NCI-H1436 treated with DMSO at 0.1 percent for 48 hours (cell line): Measurements from ENCODE around the gene TBX3.
"Not testable (repeated sequence)": the region's sequence is repeated elsewhere in the genome, so short reads cannot be mapped to it uniquely, and the experiment has no call there.

ENCODE experiments used
- DNase-seq: peaks from one replicate; lab custom pipeline; 2025; lab: John Stamatoyannopoulos, UW

The TBX3 gene

GRCh38 chr12:114684098-114684869 is at the start of gene TBX3:
Gene TBX3, minus strand, starts transcription at chr12:114684175. Its CDS starts 975 bp downstream, at chr12:114683200.
- peak; percentile 94 for DNase-seq

DNA sequence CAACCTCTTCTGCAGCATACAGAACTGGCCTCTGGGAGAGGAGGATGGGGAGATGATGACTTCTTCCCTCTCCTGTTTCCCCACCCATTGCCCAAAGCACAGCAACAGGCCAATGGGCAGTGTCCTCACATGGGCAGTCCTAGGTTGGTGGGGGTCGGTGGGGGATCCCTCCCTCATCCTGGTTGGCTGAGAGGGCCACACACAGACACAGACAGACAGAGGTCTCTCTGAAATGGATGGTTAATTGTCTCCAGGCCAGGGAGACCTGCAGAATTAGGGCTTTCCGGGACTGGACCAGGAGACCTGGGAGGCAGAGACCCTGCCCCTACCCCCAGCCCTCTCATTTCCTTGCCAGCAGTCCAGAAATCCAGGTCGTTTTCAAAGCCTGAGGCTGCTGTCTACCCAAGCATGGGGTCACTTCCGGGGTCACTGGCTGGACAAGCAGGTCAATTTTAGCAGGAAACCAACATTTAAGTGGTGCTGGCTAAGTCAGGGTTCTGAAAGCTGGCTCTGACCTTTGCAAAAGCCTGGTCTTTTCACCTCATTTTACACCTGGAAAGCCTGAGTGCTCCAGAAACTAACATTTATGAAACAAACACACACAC is 48.6 kb upstream of the TBX3 start:
- no peak for DNase-seq

DNA sequence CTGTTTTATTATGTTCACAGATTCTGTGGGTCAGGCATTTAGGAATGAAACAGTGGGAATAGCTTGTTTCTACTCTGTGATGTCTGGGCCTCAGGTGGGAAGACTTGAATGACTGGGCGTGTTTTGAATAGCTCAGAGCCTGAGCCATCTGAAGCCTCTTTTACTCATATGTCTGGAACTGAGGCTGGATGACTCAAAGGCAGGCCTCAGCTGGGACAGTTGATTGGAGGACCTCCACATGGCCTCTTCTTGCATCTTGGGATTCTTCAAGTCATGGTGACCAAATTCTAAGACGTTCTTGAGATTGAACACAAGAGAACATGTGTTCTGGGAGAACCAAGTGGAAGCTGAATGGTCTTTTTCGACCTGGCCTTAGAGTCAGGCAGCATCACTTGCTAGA is 45.8 kb upstream of the TBX3 start:
- no peak for DNase-seq

GRCh38 chr12:114726092-114726710 is 42.2 kb upstream of the TBX3 start:
- no peak for DNase-seq

DNA sequence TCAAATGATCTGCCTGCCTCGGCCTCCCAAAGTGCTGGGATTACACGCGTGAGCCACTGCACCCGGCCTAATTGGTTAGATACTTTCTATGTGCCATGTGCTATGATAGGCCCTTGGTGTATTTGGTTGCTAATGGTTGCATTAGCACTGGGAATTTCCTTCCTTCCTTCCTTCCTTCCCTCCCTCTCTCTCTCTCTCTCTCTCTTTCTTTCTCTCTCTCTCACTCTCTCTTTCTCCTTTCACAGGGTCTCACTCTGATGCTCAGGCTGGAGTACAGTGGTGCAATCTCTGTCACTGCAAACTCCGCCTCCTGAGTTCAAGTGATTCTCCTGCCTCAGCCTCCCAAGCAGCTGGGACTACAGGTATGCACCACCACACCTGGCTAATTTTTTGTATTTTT is 38.2 kb upstream of the TBX3 start:
- DNase-seq = not testable (repeated sequence)

DNA sequence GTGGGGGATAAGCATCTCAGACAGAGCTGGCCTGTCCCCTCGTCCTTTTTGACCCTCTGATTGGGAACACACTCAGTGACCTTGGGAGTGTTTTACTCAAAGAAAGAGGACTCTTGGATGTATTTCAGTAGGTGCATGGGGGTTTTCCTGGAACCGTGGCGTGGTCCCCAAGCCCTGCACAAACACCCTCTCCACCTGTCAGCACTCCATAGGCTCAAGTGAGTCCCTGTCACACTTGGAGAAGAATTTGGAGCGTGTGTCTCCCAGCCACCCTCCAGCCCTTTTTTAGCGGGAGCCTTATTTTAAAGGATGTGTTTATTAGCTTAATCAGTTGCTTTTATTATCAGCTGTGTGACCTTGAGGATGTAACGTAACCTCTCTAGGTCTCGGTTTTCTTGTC is 37.3 kb upstream of the TBX3 start:
- DNase-seq = no peak

GRCh38 chr12:114713466-114714215 is 29.7 kb upstream of the TBX3 start:
- DNase-seq = no peak

DNA sequence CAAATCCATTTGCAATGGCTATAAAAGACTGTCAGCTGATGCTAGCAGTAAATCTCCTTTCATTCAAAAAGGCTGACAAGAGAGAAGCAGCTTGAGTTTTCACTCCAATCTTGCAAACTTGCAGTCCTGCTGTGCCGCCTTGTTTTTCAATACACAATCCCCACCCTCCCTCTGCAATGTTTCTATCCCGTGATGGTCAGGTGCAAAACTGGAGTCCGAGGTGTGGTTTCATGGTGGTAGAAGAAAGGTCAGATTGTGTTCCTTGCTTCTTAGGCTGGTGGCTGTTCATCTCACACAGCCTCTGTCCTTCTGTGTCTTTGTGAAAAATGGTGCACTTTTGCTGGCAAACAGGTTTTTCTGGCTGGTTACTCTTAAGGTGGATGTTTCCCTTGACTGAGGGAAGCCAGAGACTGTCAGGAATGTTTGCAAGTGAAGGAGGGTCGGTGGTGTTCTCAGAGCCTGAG is 27.7 kb upstream of the TBX3 start:
- no peak for DNase-seq

GRCh38 chr12:114710151-114710550 is 26.2 kb upstream of the TBX3 start:
- DNase-seq = no peak

GRCh38 chr12:114709112-114709511 is 25.1 kb upstream of the TBX3 start:
- DNase-seq = no peak

- DNase-seq = not testable (repeated sequence)
Observed at GRCh38 chr12:114708598-114708997, 24.6 kb upstream of the TBX3 start.

GRCh38 chr12:114704096-114704495 is 20.1 kb upstream of the TBX3 start:
- no peak for DNase-seq

GRCh38 chr12:114703060-114703493 is 19.1 kb upstream of the TBX3 start:
- no peak for DNase-seq

- no peak for DNase-seq
Observed at GRCh38 chr12:114702462-114702861, 18.5 kb upstream of the TBX3 start.

DNA sequence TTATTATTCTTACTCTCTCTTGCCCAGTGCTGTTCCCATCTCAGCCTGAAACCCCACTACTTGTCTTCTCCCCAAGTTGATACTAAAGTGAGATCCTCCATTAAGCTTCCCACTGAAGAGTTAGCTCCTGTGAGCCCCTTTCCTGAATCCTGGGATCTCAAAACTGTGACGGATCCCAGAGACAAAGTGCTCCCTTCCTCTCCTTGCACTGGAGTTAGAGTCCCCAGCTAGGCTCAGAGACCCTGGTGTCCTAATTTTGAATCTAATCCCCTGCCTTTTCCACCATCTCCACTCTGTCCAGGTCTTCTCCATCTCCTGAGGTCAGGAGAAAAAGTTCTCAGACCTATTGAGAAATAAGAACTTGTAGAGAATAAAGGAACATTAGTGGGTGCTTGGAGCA is 17.6 kb upstream of the TBX3 start:
- DNase-seq = no peak

- DNase-seq = no peak
Observed at GRCh38 chr12:114701104-114701414, 17.1 kb upstream of the TBX3 start.

- DNase-seq = no peak
Observed at GRCh38 chr12:114700392-114701103, 16.6 kb upstream of the TBX3 start.

GRCh38 chr12:114698566-114699163 is 14.7 kb upstream of the TBX3 start:
- no peak for DNase-seq

DNA sequence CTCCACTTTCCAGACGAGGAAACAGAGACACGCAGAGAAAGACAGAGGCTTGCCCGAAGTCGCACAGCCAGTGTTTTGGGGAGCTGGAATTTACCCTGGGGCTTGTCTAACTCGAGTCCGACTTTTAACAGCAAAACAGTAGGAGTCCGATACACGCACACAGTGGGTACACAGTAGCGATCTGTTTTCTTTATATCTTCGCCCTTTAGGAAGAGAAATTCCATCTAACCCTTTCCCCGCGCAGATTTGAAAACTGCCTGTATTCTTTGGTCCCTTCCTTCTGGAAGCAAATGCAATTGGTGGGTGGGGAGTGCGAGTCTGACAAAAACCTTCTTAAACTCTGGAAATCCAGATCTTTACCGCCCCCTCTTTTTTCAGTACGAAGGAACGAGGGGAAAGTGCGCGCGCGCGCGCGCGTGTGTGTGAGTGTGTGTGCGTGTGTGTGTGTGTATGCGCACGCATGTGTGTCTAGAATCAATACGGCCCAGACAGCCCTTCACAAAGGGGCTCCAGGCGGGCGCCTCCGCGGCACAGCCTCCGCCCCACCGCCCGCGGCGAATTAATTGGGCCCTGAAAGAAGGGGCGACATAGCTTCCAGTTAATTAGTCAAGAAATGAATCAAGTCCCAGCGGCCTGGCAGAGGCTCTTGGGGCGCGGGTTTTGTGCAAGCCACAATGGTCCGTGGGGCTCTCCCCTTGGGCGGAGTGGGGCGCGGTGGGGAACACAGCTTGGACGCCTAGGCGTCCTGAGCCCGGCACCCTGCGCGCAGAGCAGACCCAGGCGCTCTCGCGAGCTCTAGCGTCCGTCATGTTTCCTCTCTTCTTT is 14.0 kb upstream of the TBX3 start:
- DNase-seq = no peak

DNA sequence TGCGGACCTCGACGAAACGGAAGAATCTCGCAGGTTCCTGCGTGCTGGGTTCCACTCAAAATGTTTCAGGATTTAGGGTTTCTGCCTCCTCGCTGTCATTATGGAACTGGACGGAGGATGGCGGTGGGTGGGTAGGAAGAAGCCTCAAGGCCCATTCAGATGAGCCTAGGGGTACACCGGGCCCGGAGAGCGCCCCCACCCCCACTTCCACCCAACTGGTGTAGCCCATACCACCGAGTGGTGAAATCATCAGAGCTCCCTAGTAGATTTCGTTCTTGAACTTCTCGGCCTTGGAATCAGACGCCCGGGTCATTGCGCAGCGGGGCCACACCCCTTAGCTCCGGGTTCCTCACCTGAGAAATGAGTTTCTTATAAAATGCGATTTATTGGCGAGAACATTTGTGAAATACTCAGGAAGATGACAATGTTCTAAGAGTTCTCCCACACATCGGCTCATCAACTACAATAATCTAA is 13.3 kb upstream of the TBX3 start:
- no peak for DNase-seq
